Stimulated activated CD4-positive, alpha-beta T cell treated with anti-CD3 and anti-CD28 coated beads, Interleukin-1b, Interleukin-23, amount 100 ng/mL, for 1 hour (primary cell): ENCODE data around the gene KIAA0513.
"Not testable (repeated sequence)": the region's sequence is repeated elsewhere in the genome, so short reads cannot be mapped to it uniquely, and the experiment has no call there.

Source experiments
- DNase-seq, 2 donors: peaks; one replicate each; pipeline ENCODE4 v3.0.0-alpha.2; 2020; ENCODE audit warnings: low read depth in 2 of 2

Gene KIAA0513

GRCh38 chr16:85028685-85029407, 1.3 kb downstream of the KIAA0513 start:
- peak; percentile 49 to 53 for DNase-seq

DNA sequence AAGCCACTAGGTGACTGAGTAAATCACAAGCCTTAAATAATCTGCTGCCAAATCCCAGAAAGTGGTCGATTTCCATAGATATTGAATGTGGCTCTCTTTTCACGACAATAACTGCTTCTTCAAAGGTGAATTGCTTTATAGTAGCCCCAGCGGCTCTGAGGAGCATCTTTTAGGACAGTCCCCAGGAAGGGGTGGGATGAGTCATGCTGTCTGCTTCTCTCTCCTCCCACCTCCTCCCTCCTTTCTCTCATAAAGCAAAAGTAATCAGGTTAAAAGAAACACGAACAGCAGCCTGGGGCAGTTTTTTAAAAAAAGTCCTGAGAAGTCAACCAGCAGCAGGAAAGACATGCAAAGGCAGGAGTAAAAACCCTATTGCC, 1.8 kb downstream of the KIAA0513 start:
- DNase-seq: peak in 1 of 2 donors; percentile 32

- no peak for DNase-seq
Measured at GRCh38 chr16:85029981-85030401, 2.4 kb downstream of the KIAA0513 start.

DNA sequence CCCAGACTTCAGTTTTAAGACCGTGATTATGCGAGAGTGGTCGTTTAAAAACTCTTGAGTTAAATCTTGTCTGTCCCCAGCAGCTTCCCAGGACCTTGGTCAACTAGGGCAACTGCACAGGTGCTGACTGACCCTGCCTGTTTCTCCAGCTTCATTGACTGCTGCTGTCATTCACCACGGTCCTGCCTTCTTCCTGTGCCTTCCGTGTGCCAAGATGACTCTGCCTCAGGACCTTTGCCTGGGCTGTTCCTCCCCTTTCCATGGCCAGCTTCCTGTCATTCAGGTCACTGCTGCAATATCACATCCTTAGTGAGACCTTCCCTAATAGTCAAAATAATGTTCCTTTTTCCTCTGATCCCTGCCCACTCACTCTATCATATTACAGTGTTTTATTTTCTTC, 3.9 kb downstream of the KIAA0513 start:
- DNase-seq: no peak

GRCh38 chr16:85032187-85032586, 4.6 kb downstream of the KIAA0513 start:
- not testable (repeated sequence) for DNase-seq

DNA sequence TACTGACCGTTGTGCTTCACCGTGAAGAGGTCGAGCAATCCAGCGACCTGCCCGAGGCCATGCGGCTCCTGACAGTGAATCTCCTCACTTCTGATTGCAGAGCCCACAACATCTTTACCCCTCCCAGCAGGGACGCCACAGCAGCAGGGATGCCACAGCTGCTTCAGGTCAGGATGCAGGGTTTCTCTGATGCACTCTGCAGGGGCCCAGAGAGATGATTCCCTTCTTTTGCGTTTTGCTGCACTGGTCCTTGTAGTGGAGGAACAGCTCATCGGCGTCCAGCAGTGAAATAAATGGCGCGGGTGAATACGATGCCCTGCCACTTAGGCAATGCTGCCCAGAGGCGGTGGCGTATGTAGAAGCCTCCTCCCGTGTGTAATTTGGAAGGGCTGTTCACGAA, 5.6 kb downstream of the KIAA0513 start:
- DNase-seq: no peak

DNA sequence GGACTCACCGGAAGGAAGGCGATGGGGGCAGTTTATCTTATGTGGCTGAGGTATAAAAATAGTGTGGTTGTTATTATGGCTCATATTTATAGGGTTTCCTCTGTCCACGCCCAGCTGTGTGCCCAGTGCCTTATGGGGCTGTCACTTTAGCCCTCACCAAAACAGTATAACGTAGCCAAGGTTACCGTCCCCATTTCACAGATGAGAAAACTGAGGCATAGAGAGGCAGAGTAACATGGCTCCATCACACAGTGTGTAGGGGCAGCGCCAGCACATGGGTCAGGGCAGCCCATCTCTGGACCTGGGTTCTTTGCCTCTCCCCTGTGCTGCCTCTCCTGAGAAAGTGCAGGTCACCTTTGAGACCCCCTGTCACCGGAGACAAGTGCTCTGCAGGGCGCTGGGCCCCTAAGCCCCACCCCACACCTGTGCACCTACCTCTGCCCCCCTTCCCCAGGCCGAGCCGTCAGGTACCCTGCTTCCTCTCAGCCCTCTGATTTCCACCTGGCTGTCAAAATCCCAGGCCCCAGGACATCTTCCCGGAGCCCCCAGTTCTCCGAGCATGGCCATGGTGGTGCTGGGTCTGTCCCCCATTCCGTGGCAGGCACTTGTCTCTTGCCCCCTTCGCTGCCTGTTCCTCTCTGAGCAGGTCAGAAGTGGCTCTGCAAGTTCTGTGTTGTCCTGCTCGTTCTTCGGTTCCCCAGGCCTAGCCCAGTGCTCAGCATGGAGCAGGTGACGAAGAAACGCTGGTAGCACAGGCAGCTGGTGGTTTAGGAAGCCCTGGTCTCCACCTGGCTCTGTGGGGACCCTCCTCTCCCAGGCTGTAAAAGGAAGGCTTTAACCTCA, 7.2 kb downstream of the KIAA0513 start:
- no peak for DNase-seq

GRCh38 chr16:85036236-85037049, 8.8 kb downstream of the KIAA0513 start:
- DNase-seq: no peak

DNA sequence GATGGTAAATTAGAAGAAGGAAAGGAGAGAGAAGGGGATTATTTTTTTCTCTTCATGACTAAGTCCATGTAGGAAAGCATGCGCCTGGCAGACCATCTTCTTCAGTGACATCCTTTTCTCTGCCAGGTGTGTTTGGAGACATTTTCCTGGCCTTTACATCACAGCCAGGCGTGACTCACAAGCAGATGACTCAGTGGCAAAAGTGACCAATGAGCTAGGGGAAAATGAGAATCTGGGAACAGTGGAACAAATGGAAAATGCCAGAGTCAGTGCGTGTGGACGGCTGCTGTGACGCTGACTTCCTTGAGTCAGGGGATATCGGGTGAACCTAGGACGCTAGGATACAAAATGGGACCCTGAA, 9.4 kb downstream of the KIAA0513 start:
- DNase-seq: no peak

DNA sequence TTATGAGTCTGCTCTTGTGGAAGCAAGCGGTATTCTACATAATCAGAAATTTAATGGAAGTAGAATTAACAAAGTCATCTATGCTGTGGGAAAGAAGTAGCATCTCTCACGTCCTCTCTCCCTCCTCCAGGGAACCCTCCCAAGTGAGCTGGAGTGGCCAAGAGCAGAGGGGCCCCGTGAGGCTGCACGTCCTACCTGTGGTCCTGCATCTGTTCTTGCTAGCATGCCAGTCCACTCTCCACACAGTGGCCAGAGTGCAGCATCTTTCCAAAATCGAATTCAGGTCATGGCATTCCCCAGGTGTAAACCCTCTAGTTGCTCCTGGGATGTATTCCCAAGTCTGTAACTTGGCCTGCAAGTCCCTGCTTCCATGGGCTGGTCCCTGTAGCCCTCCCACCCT, 10.1 kb downstream of the KIAA0513 start:
- DNase-seq: no peak

- DNase-seq: no peak
Measured at GRCh38 chr16:85040685-85041084, 13.1 kb downstream of the KIAA0513 start.

- DNase-seq: no peak
Measured at GRCh38 chr16:85041219-85042166, 13.9 kb downstream of the KIAA0513 start.

GRCh38 chr16:85042167-85042526, 14.6 kb downstream of the KIAA0513 start:
- no peak for DNase-seq

- DNase-seq: no peak
Measured at GRCh38 chr16:85042606-85043005, 15.0 kb downstream of the KIAA0513 start.

DNA sequence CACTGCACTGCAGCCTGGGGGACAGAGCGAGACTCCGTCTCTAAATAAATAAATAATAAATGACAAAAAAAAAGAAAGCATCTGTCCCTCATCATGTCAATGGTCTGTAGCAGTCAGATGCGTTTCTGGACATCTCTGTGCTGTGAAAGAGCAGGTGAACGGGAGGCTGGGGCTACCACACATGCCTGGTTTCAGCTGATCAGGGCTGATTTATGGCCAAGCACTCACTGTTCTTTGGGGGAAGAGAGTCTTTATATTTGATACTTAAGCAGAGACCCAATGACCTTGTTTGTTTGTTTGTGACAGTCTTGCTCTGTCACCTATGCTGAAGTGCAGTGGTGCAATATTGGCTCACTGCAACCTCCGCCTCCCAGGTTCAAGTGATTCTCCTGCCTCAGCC, 17.5 kb downstream of the KIAA0513 start:
- DNase-seq: no peak

- no peak for DNase-seq
Measured at GRCh38 chr16:85045641-85046471, 18.3 kb downstream of the KIAA0513 start.

DNA sequence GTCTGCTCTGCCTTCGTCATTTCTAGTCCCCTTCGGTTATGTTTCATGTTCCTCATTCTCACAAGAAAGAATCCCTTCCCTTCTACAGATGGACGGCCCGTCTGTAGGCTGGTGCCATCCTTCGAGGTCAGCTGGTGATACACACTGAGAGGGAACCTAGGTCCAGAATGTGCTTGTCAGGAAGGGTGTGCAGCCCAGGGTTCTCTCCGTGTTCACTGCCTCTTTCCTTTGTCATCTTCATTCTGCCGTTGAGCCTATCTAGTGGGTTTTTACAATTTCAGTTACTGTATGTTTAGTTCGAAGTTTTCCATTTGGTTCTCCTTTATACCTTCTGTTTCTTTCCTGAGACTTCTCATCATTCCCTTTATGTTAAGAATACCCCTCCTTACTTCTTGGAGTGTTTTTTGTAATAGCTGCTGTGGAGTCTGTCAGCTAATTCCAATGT, 18.9 kb downstream of the KIAA0513 start:
- DNase-seq: no peak

DNA sequence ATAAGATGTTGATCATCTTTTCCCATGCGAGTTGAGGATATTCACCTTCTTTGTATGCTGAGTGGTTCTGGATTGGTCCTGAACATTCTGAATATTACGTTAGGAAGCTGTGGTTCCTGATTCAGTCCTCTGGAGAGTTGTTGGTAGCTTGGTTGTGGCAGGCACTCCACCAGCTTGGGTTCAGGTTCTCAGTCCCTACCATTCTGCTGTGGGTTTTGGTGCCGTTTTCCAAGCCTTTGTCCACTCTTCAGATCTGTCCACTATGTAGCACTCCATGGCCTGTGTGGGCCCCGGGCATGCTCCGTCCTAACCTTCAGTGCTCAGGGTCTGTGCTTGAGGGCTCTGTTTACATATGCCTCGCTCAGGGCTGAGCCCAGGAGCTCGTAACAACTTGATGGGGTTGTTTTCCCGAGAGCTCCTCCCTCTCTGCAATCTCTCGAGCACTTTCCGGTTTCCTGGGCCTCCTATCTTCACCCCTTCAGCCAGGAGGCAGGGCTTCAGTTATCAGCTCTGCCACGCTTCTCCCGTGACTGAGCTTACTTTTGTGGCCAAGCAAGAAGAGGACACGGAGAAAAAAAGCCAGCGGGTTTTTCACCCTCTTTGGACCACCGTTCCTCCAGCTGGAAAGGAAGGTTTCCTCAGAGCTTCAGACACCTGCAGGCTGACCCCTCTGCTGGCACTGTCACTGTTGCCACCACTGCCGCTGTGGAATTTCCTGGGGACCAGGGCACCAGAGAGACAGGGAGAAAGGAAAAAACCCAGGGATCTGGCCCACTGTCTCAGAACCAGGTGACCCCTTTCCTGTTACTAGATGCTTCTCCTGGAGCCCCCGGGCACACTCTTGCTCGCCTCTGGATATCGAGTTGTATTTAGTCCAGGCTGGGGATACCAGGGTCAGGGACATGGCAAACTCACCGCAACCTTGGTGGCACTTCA, 19.6 kb downstream of the KIAA0513 start:
- DNase-seq: no peak

GRCh38 chr16:85047867-85048455, 20.4 kb downstream of the KIAA0513 start:
- no peak for DNase-seq
